Body of pancreas (tissue), 4 donors: Measurements from ENCODE around the gene NODAL. TPM values are rescaled to one million over a fixed set of nuclear protein-coding genes. Genes with fewer than 3 reads are reported as not detected.

Experiments used
- ATAC-seq: fragments of 150-250 bp; one replicate; pipeline ENCODE4 v1.9.1; 2016
- DNase-seq, 4 donors: peaks; one replicate each; pipeline ENCODE4 v3.0.0-alpha.2; 2019
- H3K27ac ChIP-seq, 4 donors: fragments of 200-600 bp; sonication (generic); 1 replicate in 3 of 4; 2 replicates in 1 of 4; pipeline versions ENCODE4 v1.5.1 to v1.6.1; 2016 to 2019; ENCODE audit warnings: mild to moderate bottlenecking in 1 of 4, mixed read lengths in 1 of 4, moderate library complexity in 1 of 4
- H3K27me3 ChIP-seq, 2 donors: fragments of 200-600 bp; sonication (generic); one replicate each; pipeline ENCODE4 v1.6.0; 2016; ENCODE audit warnings: mild to moderate bottlenecking in 1 of 2
- H3K36me3 ChIP-seq, 2 donors: fragments of 200-600 bp; sonication (generic); replicated peaks in 1 of 2; 2 replicates each; pipeline ENCODE4 v1.5.1; 2016; ENCODE audit warnings: low read depth in 2 of 2; ENCODE audit not compliant: insufficient read depth in 1 of 2
- H3K4me1 ChIP-seq: fragments of 200-600 bp; sonication (generic); one replicate; pipeline ENCODE4 v1.6.0; 2016
- H3K4me3 ChIP-seq, 2 donors: fragments of 200-600 bp; sonication (generic); 1 replicate in 1 of 2; 2 replicates in 1 of 2; pipeline ENCODE4 v1.5.1; 2016 to 2019
- H3K9me3 ChIP-seq, 3 donors: fragments of 200-600 bp; sonication (generic); 1 replicate in 2 of 3; 2 replicates in 1 of 3; pipeline ENCODE4 v1.5.1; 2016
- CTCF ChIP-seq, 7 experiments: fragments of 450-650 bp in 4 of 7; fragments of 200-600 bp in 3 of 7; sonication (generic) in 3 of 7; IDR thresholded peaks; one replicate each; pipeline ENCODE4 v1.5.1; 2016 to 2019; ENCODE audit warnings: antibody characterized with exemption in 7 of 7
- POLR2A ChIP-seq, 3 donors: fragments of 450-650 bp; IDR thresholded peaks; one replicate each; pipeline ENCODE4 v1.6.1; 2016; ENCODE audit warnings: antibody characterized with exemption in 3 of 3, mild to moderate bottlenecking in 2 of 3
- WGBS, 2 donors: methylation state at CpG; one replicate each; pipeline ENCODE4 v1.1.5; 2017; 5-methylcytosine and 5-hydroxymethylcytosine counted together
- intact Hi-C: fragments of 100-400 bp; cut with DNase I; formaldehyde crosslinking; loops from one replicate; pipeline ENCODE4 v1.15.1; 2023
- total RNA-seq, 2 donors: library from RNA; depleted of rRNA; stranded (reverse); fragments of >200 nt; gene quantifications; one replicate each; pipeline ENCODE4 v1.1.0, GENCODE V29; 2016

NODAL gene
- total RNA-seq, 2 donors from 2014 or later = not detected

GRCh38 chr10:70475661-70476060 lies 34.2 kb upstream of the NODAL start:
- ATAC-seq (no peak), DNase-seq (no peak)
- Histone ChIP-seq H3K27me3 (no peaks in the 10 kb centered on the region), H3K9me3 (no peaks in the 10 kb centered on the region), H3K27ac (no peak overlapping the region), H3K4me1 (peaks cover 32% of the 10 kb centered on the region), H3K36me3 (no peaks in the 10 kb centered on the region), H3K4me3 (no peak overlapping the region)
- intact Hi-C loops = loop anchor here (10.0 kb wide), 1 partner anchor 279 kb away; no protein-coding TSS in a partner anchor
- 79 to 80% methylated on average over 8 of the region's 8 CpGs for WGBS, 2 donors
- no peak for TF ChIP-seq POLR2A (IDR thresholded peaks at IDR 0.05)
- no peak for TF ChIP-seq CTCF (IDR thresholded peaks at IDR 0.05)

- Histone ChIP-seq H3K9me3 (no peaks in the 10 kb centered on the region), H3K27ac (no peak overlapping the region), H3K36me3 (no peaks in the 10 kb centered on the region), H3K4me3 (no peak overlapping the region), H3K27me3 (no peaks in the 10 kb centered on the region), H3K4me1 (peaks cover 23% of the 10 kb centered on the region)
- DNase-seq = no peak
- ATAC-seq = no peak
- WGBS, 2 donors = 85 to 91% methylated on average over 2 of the region's 2 CpGs
- TF ChIP-seq POLR2A (IDR thresholded peaks at IDR 0.05) (no peak), CTCF (IDR thresholded peaks at IDR 0.05) (no peak)
- intact Hi-C loops = loop anchor here (10.0 kb wide), 1 partner anchor 280 kb away; no protein-coding TSS in a partner anchor
Observed at GRCh38 chr10:70474780-70475179, 33.3 kb upstream of the NODAL start.

- H3K4me3 ChIP-seq = no peak overlapping the region
- no peaks in the 10 kb centered on the region for H3K27me3 ChIP-seq
- ATAC-seq = no peak
- DNase-seq = no peak
- H3K9me3 ChIP-seq = no peaks in the 10 kb centered on the region
- H3K27ac ChIP-seq = no peak overlapping the region
- intact Hi-C loops = loop anchor here (10.0 kb wide), 1 partner anchor 282 kb away; no protein-coding TSS in a partner anchor
- no peaks in the 10 kb centered on the region for H3K36me3 ChIP-seq
- 50 to 65% methylated on average over 6 to 8 of the region's 8 CpGs for WGBS, 2 donors
- peaks cover 7% of the 10 kb centered on the region for H3K4me1 ChIP-seq
- TF ChIP-seq POLR2A (IDR thresholded peaks at IDR 0.05) (no peak), CTCF (IDR thresholded peaks at IDR 0.05) (no peak)
Observed at GRCh38 chr10:70472799-70473454, 31.4 kb upstream of the NODAL start.

- H3K27ac ChIP-seq = no peak overlapping the region
- TF ChIP-seq POLR2A (IDR thresholded peaks at IDR 0.05) = no peak
- TF ChIP-seq CTCF (IDR thresholded peaks at IDR 0.05) = no peak
- H3K27me3 ChIP-seq = no peaks in the 10 kb centered on the region
- ATAC-seq (no peak), DNase-seq (no peak)
- intact Hi-C loops = no loop called here
- H3K4me3 ChIP-seq = no peak overlapping the region
- peaks cover 12% of the 10 kb centered on the region for H3K4me1 ChIP-seq
- WGBS, 2 donors = 67 to 76% methylated on average over 2 to 3 of the region's 3 CpGs
- H3K9me3 ChIP-seq = no peaks in the 10 kb centered on the region
- no peaks in the 10 kb centered on the region for H3K36me3 ChIP-seq
Observed at GRCh38 chr10:70466951-70467350, 25.5 kb upstream of the NODAL start.

GRCh38 chr10:70465832-70466231 lies 24.4 kb upstream of the NODAL start:
- intact Hi-C loops = no loop called here
- no peak overlapping the region for H3K4me3 ChIP-seq
- H3K27me3 ChIP-seq = no peaks in the 10 kb centered on the region
- WGBS, 2 donors = 74 to 75% methylated on average over 2 of the region's 2 CpGs
- peaks cover 18% of the 10 kb centered on the region for H3K4me1 ChIP-seq
- TF ChIP-seq CTCF (IDR thresholded peaks at IDR 0.05) = no peak
- no peak for TF ChIP-seq POLR2A (IDR thresholded peaks at IDR 0.05)
- DNase-seq (no peak), ATAC-seq (no peak)
- no peaks in the 10 kb centered on the region for H3K36me3 ChIP-seq
- no peak overlapping the region for H3K27ac ChIP-seq
- no peaks in the 10 kb centered on the region for H3K9me3 ChIP-seq
